ENCODE results near the gene RDM1.

Gene RDM1

GRCh38 chr17:35930211-35931065 lies at the start of gene RDM1:
TSS of gene RDM1 (minus strand) at chr17:35930773. CDS start at chr17:35930727, 46 bp downstream.
- no peak for TF ChIP-seq CTCF (IDR thresholded peaks at IDR 0.05)

- no peak for TF ChIP-seq CTCF (IDR thresholded peaks at IDR 0.05)
Measured at GRCh38 chr17:35978346-35978745, 47.8 kb upstream of the RDM1 start.

GRCh38 chr17:35977509-35977908 lies 46.9 kb upstream of the RDM1 start:
- no peak for TF ChIP-seq CTCF (IDR thresholded peaks at IDR 0.05)

GRCh38 chr17:35973333-35974260 lies 43.0 kb upstream of the RDM1 start:
- TF ChIP-seq CTCF (IDR thresholded peaks at IDR 0.05) = no peak

GRCh38 chr17:35972945-35973332 lies 42.4 kb upstream of the RDM1 start:
- TF ChIP-seq CTCF (IDR thresholded peaks at IDR 0.05) = no peak

- no peak for TF ChIP-seq CTCF (IDR thresholded peaks at IDR 0.05)
Measured at GRCh38 chr17:35972535-35972934, 42.0 kb upstream of the RDM1 start.

GRCh38 chr17:35972066-35972465 lies 41.5 kb upstream of the RDM1 start:
- TF ChIP-seq CTCF (IDR thresholded peaks at IDR 0.05) = no peak
